GM18867 (cell line): ENCODE measurements around the gene STK32B.

Experiments
- ATAC-seq: cut with Tn5 transposase; IDR thresholded peaks from one replicate; pipeline ENCODE4 v1.9.1; 2021; ENCODE audit warnings: mild to moderate bottlenecking, moderate library complexity; ENCODE audit not compliant: unreplicated experiment

STK32B gene

GRCh38 chr4:5383191-5383980 lies 332.1 kb downstream of the STK32B start:
- no peak for ATAC-seq

GRCh38 chr4:5385741-5386311 lies 334.5 kb downstream of the STK32B start:
- ATAC-seq, result no peak

- no peak for ATAC-seq
These were observed 335.6 kb downstream of the STK32B start for GRCh38 chr4:5386921-5387320.

GRCh38 chr4:5387457-5387856 lies 336.2 kb downstream of the STK32B start:
- no peak for ATAC-seq

GRCh38 chr4:5389756-5390310 lies 338.6 kb downstream of the STK32B start:
- no peak for ATAC-seq

GRCh38 chr4:5391492-5391891 lies 340.2 kb downstream of the STK32B start:
- ATAC-seq, result no peak

GRCh38 chr4:5393911-5394513 lies 342.7 kb downstream of the STK32B start:
- no peak for ATAC-seq

- no peak for ATAC-seq
These were observed 344.5 kb downstream of the STK32B start for GRCh38 chr4:5395781-5396180.

GRCh38 chr4:5398056-5398455 lies 346.8 kb downstream of the STK32B start:
- ATAC-seq, result no peak

- no peak for ATAC-seq
These were observed 347.8 kb downstream of the STK32B start for GRCh38 chr4:5399124-5399523.

- peak; percentile 46 for ATAC-seq
These were observed 348.6 kb downstream of the STK32B start for GRCh38 chr4:5399790-5400421.

GRCh38 chr4:5403746-5404497 lies 352.6 kb downstream of the STK32B start:
- no peak for ATAC-seq

GRCh38 chr4:5409237-5409636 lies 358.0 kb downstream of the STK32B start:
- no peak for ATAC-seq

- no peak for ATAC-seq
These were observed 358.8 kb downstream of the STK32B start for GRCh38 chr4:5409972-5410618.

GRCh38 chr4:5412296-5412695 lies 361.0 kb downstream of the STK32B start:
- no peak for ATAC-seq

- no peak for ATAC-seq
These were observed 361.5 kb downstream of the STK32B start for GRCh38 chr4:5412751-5413150.

- ATAC-seq, result peak; percentile 95
These were observed 365.4 kb downstream of the STK32B start for GRCh38 chr4:5416637-5417036.

GRCh38 chr4:5420266-5420665 lies 369.0 kb downstream of the STK32B start:
- no peak for ATAC-seq

GRCh38 chr4:5421416-5421815 lies 370.1 kb downstream of the STK32B start:
- ATAC-seq, result no peak

GRCh38 chr4:5422195-5422594 lies 370.9 kb downstream of the STK32B start:
- ATAC-seq, result no peak
